Globus pallidus (tissue), 1 donor: Measurements from ENCODE around the gene ING3.
"Not testable (repeated sequence)": the region's sequence is repeated elsewhere in the genome, so short reads cannot be mapped to it uniquely, and the experiment has no call there.

Source experiments
- DNase-seq: peaks from one replicate; pipeline ENCODE4 v3.0.0-alpha.2; 2015; ENCODE audit warnings: low spot score

The ING3 gene

DNA sequence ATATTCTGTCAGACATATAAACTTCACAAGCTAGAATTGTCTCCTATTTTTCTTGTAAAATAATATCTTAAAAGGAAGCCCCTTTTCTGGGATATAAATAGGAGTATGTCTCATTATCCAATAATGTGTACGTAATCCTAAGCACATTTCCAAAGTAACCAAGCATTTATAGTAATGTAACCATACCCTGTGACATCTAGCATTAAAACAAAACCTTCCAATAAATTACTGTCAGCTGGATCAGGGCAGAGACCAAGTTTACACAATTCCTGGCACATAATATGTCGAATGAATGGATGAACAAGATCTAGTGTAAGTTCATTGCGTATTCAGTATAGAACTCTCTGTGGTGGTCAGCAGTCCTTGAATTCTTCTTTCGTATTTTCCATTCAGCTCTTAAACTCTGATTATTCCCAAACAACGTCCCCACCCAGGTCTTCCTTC is 52.2 kb downstream of the ING3 start:
- no peak for DNase-seq

DNA sequence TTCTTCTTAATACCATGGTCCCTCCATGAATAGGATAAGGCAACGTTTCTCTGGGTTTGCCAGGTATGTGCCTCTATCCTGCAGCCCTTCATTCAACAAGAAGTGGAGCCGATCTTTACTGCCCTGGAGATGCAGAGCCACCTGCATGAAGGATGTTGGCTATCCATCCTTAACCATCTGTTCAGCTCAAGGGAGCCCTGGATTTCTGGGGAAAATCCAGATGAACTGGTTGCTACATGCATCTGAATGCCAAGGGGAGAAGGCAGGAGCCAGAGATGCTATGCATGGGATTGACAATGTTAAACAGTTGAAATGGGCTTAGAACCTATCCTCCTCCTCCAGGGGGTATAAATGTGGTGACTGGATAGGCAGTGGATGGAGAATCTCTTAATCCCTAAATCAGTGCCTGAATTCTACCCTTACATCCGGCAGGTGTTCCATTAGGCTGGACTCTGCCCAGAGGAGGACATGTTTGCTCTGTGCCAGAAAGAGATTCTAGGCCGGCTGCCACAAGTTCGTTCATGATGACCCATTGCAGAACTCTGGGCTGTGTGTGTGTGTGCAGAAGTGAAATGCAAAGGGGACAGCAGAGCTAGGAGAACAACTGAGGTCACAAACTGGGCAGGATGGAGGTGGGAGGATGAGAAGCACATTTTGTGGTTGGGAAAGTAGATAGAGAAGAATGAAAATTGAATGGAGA is 53.6 kb downstream of the ING3 start:
- no peak for DNase-seq

DNA sequence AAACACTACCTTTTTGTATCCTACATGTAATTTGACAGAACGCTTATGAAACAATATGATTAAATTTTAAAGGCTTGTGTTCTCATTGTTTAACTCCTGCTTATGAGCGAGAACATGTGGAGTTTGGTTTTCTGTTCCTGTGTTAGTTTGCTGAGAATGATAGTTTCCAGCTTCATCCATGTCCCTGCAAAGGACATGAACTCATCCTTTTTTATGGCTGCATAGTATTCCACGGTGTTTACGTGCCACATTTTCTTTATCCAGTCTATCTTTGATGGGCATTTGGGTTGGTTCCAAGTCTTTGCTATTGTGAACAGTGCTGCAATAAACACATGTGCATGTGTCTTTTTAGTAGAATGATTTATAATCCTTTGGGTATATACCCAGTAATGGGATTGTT is 54.5 kb downstream of the ING3 start:
- not testable (repeated sequence) for DNase-seq

DNA sequence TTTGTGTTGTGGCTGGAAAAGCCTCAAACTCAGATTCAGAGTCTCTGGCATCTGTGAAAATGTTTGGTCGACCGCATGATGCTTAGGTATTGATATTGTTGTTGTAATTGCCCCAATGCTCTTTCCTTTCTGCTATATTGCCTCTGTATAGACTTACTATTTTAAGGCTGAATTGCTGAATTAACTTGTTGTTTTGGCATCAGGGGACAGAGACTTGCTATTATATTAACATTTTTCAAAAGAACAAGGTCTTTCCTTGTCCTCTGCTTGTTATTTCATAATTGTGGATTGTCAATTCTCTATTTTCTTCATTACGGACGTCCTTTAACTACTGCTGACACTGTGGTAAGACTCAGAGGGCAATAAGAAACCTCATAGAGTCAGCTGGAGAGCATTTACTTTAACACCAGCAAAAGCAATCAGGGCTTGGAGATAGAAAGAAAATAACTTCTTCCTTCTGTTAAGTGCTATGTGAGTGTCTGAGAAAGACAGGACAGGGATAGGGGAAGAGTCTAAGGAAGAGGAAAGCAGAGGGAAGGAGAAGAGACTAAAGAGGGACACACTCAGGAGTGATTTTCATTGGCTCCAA is 55.5 kb downstream of the ING3 start:
- no peak for DNase-seq

DNA sequence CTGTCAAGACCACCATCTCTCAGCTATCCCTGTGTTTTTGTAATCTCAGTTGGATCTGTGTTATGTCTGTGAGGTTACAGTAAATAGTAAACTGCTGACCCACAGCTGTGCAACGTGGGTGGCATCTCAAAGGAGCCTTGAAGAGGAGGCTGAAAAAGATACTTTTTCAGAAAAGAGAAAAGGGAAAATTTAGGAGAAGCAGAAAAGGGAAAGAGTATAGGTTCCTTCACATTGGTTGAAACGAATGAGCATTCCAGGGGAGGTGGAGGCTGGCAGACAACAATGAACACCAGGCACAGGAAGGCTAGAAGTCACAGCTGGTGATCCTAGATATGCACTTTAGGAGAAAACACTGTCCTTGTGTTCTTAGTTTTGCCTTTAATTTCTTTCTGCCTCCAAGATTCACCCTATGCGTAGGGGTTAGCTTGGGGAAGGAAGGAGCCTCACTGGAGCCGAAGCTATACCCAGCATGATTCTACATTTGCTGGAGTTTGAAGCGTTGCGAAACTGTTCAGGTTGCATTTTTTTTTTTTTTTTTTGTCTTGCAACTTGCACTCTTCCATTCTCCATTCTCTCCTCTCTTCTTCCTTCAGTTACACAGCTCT is 56.2 kb downstream of the ING3 start:
- DNase-seq = no peak

DNA sequence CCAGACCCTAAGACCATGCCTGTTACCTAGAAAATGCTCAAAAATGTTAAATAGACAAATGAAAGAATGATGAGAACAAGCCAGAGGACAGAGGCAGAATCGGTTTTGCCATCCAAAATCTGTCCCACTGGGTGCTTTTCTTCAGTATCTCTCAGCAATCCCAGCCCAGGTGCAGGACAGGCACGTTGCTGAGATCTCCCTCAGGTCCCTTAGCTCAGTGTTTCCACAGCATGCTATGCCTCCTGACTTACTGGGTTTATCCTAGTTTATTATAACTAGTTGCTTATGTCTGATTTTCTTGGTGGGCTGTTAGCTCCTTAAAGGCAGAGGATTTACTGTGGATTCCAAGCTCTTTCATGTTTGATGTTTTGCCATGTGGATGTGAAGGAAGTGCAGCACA is 58.2 kb downstream of the ING3 start:
- no peak for DNase-seq

DNA sequence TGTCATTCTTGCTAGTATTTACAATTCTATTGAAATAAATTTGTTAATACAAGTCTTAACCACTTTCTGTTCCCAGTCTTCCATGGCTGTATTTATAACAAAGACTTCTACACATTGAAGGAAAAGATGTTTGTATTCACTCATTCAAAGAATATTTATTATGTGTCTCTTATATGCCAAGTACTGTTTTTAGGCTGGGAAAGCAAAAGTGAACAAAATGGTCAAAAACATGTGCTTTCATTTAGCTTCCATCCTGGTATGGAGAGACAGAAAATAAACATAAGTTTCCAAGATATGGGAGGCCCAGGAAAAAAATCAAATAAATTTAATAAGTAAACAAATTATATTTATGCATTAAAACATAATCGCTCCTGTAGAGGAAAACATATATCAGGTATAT is 60.8 kb downstream of the ING3 start:
- no peak for DNase-seq

DNA sequence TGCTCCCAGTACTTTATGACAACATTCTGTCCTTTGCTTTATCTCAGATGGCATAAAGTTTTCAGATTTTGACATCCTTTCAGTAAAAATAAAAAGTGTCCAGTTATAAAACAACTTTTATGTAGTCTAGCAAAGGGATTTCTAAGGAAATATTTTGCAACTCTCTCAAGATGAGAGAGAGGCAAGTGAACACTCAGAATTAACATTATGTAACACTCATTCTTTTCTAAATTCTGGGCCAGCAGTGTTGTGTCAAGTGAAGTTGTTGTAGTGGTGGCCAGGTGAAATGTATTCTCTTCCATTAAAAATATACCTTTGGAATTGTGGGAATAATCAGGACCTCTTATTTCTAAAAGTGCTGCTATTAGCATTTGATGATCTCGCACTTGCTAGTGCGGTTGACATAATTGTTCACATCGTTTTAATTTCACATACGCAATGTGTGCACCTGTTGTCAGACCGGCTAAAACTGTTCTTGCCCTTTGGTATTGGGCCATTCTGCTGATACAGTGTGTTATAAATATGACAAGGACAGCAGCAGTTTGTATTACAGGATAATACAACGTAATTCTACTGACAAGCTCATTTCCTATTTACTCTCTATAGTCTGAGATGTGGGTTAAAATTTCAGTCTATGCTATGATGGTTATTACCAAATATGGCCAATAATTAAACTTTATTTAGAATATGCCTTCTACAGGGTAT is 61.7 kb downstream of the ING3 start:
- DNase-seq = no peak

DNA sequence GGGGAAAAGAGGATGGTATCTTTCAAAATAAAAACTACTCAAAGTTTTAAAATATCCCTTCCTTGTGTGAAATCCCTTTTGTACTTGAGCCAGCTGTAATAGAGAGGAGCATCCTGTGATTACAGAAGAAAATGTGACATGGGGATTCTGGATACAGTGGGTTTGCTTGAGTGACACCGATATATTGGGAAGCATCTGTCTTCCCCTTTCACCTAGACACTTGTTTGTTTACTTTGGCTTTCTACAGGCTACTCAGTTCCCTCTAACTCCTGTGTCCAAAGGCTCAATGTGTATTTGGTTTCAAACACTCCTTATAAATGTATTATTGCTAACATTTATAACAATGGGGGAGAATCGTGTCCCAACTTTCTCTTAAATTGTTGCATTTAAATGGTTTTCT is 62.3 kb downstream of the ING3 start:
- no peak for DNase-seq

DNA sequence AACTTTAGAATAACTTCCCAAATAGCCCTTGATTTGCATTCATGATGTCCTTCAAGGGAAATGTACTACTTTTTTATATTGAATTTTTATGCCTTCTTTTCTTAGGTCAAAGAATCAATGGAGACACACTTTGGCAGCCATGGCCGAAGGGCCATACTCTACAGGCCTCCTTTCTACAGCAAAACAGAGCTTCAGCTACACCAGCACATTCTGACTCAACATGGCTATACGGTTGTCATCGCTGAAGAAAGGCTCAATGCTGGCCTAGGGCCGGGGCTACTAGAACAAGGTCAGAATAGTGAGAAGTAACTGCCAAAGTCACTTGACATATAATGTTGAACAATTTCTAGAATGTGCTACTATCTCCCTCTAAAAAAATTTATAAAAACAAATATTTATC is 65.0 kb downstream of the ING3 start:
- no peak for DNase-seq

DNA sequence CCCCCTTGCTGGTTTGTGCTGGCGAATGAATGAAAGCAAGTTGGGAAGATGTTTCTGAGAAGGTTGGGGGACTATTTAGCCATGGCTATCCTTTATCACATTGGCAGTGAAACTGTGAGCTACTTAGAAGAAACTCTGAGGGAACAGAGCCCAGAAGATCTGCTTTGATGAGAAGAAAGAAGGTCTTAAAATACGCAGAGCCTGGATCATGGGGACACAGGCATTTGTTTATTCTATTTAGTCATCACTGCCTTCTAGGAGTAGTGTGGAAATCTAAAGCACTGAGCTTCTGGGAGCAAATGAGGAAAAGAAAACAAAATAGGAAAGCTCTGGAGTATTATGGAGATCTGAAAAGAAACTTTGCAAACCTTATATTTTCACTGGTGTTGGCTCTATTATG is 66.4 kb downstream of the ING3 start:
- no peak for DNase-seq

DNA sequence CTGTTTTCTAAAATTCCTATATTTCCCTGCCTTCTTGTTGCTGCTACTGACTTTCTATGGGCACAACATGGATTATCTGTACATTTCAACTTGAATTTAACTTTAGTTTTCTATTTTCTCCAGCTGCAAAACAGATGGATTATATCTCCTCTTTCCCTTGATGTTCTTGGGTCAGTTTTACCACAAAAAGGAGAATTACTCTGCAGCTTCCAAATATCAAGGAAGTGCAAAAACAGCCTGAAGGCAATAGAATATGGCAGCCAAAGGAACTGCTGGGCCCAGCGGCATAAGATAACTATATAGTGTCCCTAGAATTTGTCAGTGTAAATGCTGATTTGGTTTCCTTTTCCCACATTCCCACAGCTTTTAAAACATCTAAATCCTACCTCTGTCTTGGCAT is 67.0 kb downstream of the ING3 start:
- DNase-seq = no peak

DNA sequence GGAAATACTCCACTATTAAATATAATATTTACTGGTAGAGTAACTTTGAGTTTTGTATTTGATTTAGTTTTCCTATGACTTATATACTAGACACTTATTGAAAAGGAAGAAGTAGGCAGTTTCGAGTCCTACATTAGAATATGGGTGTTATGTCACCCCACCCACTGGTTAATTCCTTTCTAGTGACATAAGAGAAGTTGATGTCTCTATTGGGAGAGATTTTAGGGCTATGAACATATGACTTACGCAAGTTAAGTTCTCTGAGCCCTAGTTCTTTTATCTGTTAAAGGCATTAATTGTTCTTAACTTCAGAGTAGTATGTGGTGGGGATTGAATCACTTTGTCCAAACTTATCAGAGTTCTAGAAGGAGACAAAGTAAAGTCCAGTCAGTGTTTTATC is 68.4 kb downstream of the ING3 start:
- no peak for DNase-seq

DNA sequence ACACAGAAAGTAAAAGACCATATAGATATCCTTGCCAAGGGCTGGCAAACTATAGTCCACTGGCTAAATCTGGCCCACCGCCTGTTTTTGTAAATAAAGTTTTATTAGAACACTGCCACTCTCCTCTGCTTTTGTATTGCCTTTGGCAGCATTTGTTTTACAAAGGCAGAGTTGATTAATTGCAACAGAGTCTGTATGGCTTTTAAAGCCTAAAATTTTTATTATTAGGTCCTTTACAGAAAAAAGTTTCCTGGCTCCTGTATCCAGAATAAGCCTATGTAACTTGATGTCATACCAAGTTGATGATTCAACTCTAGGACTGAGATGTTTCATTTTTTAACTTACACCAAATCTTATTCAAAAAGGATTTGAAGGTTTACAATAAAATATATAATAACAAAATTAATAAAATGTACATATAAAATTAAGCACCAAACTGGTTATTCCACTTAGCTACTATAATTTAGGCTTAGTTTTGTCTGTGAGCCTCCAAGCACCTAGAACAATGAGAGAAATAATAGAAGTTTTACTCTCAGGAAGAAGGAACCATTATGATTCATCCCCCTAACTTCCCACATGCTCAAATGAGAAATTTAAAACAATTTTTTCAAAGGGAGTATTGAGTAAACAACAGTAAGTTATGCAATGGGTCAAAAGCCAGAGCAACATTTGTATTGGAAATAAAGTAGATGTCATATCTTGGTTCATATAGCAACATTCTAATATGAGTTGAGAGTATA is 69.8 kb downstream of the ING3 start:
- no peak for DNase-seq

DNA sequence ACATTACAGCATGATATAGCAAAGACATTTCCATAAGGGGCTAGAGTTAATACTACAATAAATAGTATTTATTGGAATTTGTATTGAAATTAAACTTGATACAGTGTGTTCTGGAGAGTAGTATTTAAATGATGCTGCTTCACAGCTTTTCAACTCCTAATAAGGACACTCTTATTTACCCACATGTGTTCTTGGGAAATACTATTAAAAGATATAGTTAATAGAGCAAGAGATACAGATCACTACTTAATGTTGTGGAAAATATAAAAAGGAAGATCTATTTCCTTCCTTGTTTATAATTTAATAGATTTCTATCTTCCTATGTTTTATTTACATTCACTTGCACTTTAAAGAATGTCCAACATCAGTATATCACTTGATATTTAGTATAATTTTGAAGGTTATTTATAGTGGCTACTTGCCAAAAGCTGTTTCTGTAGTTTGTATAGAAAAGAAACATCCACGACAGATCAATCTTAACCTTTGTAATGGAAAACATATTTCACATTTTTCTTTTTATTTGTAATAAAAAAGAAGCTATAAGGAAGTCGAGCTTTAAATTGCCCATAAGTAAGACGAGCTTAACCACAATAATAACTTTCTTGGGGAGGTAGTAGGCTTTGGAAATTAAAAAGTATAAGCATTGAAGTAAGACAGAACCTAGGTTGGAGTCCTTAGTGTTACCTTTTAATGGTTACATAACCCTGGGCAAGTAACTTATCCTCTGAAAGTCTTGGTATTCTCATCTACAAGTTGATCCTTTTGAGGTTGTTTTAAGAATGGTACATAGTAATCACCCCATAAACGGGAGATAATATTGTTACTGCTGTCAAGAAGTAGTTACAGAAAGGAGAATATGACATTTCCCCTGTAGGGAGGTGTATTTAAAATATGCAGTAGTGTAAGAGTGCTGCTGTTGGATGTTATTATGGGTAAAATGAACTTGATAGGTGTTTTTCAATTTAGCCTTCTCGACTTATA is 70.7 kb downstream of the ING3 start:
- no peak for DNase-seq

DNA sequence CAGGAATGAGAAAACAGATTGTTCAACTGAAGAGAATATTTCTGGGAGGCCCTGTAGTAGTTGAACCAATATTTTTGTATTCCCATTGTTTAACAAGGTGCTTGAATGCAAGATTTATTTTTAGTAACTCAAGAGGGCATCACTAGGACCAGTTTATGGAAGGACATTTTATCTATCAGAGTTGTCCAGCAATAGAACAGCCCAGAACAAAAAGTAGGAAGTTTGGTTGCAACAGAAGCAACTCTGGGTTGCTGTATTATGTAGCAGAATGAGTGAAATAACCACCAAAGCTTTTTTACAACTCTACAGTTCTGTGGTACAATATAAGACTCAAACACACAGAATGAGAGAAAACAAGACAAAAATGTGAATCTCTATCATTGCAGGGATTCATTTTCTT is 72.6 kb downstream of the ING3 start:
- no peak for DNase-seq

DNA sequence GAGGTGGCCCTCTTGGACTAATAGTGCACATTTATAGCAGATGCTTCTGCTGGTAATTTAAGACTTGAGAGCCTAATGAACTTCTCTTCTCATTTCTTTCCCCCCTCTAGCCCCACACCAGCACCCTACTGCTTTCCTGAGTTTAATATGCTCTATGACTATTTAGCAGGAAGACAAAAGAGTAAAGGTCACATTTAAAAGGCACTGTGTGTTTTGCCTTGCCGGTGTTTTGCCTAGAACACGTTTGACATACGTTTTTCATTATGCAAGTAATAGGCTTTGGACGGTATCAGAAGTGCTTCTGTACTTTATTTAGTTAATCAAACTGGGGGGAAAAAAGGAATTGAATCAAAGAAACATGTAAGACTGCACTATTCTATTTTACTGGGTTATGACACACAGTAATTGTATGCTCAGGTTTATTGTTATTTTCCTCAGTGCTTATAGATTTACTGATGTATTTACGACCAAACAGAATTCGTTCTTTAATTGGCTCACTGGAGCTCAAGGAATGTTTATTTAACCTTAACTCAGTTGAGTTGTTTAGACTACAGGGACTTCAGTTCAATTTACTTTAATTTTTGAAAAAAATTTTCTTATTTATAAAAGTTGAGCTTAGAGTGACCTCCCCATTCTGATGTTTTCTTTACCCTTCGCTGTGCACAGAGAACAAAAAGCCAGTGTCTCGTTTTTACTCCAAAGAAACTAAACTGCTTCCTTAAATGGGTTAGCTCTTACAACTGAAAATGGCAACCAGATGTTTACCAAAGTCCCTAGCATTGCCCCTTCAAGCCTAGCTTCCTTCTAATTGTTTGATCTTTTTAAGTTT is 73.3 kb downstream of the ING3 start:
- no peak for DNase-seq

DNA sequence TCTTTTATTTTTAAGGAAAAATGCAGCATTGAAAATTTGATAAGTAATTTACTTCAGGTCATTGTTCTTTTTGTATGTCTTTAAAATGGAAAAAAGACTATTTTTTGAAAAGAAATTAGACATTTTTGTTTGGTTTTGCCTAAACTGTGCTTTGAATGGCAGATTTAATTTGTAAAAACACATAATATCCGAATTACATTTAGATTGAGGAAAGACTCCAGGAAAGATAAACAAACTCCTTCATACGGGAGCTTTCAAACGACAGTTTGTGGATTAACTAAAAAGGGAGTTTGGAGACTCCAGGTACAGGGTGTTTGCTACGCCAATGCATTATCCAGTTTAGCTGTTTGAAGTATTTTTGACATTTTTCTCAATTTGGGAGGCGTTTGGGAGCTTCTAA is 74.0 kb downstream of the ING3 start:
- no peak for DNase-seq

DNA sequence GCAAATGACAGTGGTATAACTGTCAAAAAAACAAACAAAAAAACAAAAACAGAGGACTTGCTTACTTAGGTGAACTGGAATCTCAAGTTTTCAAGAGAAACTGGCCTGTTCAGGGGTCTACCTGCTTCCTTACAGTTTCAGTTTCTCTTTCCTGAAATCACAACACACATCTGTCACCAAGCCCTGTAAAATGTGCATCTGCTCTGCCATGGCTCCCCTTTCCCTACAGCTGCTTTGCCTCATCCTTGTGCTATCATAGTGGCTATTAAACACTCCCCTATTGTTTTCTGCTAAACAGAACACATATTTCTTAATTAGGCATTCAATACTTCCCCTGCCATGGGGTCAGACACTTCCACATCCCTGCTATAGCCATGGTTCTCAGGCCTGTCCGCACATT is 75.6 kb downstream of the ING3 start:
- DNase-seq = no peak

DNA sequence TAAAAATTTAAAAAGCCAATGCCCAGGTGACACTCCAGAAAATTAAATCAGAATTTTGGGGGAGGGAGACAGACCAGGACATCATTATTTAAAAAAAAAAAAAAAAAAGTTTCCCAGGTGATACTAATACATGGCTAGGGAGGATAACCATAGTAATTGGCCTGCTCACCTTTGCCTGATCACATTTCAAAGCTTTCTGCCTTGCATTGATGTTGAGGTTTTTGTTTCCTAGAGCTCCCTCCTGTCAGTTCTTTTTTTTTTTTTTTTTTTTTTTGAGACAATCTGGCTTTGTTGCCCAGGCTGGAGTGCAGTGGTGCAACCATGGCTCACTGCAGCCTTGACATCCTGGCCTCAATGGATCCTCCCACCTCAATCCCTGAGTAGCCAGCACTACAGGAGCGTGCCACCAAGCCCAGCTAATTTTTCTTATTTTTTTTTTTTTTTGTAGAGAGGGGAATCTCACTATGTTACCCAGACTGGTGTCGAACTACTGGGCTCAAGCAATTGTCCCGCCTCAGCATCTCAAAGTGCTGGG is 76.1 kb downstream of the ING3 start:
- DNase-seq = no peak
